NCI-H2227 (cell line): Measurements from ENCODE around the gene YPEL3.

ENCODE experiments used
- DNase-seq: peaks from one replicate; lab custom pipeline; 2025; ENCODE audit not compliant: unreplicated experiment; lab: John Stamatoyannopoulos, UW

Gene YPEL3

GRCh38 chr16:30069611-30070462 is 26.2 kb downstream of the YPEL3 start:
- DNase-seq = peak; percentile 85

DNA sequence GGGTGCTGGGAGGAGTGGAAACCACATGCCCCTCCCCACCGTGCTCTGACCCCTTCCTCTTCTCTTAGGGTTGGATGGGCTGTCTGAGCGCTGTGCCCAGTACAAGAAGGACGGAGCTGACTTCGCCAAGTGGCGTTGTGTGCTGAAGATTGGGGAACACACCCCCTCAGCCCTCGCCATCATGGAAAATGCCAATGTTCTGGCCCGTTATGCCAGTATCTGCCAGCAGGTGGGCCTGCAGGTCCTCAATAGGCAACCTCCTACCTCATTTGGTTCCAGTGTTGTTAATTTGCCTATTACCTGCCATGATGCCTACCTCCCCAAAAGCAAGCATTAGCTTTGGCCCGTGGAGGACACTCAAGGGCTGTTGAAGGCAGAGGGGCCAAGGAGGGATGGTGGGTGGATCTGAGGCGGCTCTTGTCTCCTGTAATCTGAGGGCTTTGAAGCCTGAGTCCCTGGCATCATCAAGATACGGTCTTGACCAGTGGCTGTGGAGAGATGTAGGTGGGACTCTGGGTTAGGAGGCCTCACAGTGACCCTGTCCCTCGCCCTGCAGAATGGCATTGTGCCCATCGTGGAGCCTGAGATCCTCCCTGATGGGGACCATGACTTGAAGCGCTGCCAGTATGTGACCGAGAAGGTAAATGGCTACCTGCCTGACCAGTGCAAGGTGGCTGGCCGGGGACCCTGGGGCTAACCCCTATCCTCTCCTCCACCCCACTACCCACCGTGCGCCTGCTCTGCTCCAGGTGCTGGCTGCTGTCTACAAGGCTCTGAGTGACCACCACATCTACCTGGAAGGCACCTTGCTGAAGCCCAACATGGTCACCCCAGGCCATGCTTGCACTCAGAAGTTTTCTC is 27.0 kb downstream of the YPEL3 start:
- peak; percentile 54 for DNase-seq

DNA sequence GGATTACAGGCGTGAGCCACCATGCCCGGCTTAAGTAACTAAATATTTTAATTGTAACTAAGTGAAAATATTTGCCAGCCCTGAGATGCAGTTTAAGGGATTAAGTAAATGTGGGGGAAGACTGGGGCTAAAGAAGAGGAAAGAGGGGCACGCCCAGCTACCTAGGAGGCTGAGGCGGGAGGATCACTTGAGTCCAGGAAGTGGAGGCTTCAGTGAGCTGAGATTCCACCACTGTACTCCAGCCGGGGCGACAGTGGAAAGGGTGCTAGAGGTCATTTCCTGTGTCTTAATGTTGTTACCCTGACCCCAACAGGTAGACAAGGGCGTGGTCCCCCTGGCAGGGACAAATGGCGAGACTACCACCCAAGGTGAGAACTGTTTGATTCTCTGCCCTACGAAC is 27.7 kb downstream of the YPEL3 start:
- DNase-seq = no peak

DNA sequence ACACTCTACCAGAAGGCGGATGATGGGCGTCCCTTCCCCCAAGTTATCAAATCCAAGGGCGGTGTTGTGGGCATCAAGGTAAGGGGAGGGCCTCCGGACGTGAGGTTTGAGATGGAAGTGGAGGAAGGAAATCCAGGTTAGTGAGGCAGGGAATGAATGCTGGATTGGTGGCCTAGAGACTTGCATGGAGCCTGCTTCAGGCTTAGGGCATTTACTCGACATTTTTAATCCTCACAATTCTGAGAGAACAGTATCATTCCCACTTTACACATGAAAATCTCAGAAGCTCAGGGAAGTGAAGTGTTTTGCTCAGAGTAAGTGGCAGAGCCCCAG is 28.5 kb downstream of the YPEL3 start:
- no peak for DNase-seq

DNA sequence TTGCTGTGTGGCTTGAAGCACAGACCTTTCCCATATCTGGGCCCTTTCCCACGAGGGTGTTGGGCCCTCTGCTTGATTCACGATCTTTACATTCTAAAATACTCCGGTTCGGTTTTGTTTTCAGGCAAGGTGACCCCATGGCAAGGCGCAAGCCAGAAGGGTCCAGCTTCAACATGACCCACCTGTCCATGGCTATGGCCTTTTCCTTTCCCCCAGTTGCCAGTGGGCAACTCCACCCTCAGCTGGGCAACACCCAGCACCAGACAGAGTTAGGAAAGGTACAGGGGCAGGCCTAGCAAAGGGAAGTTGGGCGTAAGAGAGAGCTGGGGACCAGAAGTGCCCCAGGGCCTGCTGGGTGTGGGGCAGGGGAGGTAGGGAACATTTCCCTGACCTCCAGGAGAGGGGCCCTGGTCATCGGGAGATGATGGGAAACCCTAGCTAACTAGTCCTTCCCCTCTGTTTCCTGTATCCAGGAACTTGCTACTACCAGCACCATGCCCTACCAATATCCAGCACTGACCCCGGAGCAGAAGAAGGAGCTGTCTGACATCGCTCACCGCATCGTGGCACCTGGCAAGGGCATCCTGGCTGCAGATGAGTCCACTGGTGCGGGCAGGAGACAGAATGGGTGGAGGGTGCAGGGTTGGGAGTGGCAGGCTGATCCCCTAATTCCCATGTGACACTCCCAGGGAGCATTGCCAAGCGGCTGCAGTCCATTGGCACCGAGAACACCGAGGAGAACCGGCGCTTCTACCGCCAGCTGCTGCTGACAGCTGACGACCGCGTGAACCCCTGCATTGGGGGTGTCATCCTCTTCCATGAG is 29.0 kb downstream of the YPEL3 start:
- no peak for DNase-seq

- peak; percentile 75 for DNase-seq
These were observed 29.9 kb downstream of the YPEL3 start for GRCh38 chr16:30065943-30066760.

DNA sequence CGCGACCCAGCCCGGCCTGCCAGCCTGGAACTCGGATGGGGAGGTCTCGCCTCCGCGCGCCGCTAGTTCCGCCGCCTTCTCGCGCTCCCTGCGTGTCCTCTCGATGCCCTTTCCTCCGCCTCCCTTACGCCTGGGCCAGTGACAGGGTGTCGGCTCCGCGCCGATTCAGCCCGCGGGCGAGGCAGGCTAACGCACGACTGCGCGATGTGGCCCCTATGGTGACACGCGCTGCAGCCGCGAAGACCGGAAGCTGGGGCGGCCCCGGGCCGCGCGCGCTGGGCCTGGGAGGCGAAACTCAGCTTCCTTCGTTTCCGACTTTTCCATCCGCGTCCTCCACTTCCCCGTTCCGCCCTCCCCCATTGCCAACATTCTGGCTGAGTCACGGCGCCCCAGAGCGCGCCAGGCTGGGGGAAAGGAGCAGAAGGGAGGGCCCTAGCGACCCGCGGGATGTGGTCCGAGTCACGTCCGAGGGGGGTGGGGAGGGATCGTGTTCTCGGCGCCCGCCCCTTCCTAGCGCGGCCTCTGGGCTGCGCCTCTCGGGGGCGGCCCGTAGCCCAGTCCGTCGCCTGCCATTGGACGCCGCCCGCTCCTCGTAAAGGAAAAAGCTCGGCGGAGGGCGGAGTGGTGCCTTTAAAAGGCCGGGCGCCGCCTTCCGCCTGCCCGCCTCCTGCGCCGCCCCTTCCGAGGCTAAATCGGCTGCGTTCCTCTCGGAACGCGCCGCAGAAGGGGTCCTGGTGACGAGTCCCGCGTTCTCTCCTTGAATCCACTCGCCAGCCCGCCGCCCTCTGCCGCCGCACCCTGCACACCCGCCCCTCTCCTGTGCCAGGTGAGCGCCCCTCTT is 30.7 kb downstream of the YPEL3 start, which contains the start of gene ALDOA:
Gene ALDOA, plus strand, starts transcription at position 659 of the 841 bp plus-strand sequence. CDS start 1,138 bp downstream, outside the sequence.
- peak; percentile 99 for DNase-seq

GRCh38 chr16:30064729-30065101 is 31.3 kb downstream of the YPEL3 start:
- no peak for DNase-seq

GRCh38 chr16:30063893-30064728 is 31.9 kb downstream of the YPEL3 start:
- DNase-seq = peak; percentile 68

DNA sequence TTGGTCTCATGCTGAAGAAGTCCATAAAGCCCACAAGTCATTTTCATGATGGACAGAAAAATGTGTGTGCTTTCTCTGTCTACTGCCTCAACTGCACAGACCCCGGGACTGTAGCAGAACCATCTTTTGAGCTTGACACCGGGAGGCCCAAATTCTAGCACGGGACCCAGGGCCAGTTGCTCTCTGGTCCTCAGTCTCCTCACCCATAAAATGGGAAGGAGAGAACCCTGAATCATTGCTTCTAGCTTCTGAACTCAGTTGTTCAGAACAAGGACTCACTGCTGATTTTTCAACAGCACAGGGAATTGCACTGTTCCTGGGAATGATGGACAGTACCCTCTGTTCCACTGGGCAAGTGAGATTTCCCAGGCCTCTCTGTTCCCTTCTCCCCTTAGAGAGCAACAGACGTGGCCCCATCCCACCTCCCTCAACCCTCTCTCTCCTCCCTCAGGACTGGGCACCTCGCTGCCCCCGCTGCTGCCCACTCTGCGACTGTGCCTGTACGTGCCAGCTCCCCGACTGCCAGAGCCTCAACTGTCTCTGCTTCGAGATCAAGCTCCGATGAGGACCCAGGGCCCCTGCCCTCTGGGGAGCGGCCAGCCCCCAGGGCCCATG is 32.6 kb downstream of the YPEL3 start:
- DNase-seq = no peak

- DNase-seq = no peak
These were observed 35.0 kb downstream of the YPEL3 start for GRCh38 chr16:30060836-30061554.

DNA sequence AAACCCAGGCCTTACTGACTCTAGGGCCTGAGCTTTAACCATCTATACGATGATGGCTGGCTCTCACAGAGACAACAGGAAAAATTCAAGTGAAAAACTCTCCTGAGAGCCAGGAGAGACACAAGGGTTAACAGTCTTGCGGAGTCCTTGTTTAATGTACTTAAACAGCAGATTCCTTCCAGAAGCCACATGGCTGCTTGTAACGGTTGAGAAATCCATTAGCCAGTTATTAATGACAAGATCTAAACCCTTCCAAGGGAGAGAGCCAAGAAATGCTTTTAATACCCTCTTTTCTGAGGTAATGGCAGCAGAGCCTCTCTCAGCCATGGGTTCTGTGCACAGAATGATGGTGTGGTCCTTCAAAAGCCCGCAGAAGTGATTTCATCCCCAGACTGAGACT is 35.7 kb downstream of the YPEL3 start:
- no peak for DNase-seq

DNA sequence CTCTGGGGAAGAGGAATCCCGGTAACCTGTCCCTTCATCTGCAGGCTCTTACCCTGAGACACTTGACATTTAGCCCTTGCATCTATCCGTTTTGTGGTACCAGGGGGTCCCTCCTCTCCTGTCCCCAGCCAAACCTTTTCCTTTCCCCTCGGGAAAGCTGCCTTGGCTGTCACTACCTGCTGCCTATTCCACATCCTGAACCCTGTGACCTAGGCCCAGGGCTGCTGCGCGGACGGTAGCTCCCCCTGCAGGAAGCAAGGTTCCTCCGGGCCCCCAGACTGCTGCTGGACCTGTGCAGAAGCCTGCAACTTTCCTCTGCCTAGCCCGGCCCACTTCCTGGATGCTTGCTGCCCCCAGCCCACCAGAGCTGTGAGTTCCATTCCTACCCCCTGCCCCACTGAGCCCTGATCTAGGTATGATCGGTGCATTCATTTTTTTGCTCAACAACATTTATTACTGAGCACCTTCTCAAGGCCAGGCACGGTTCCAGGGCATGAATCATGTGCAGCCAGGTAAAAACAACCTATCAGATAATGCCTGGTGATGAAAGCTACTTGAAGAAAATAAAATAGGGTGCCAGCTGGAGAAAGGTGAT is 41.0 kb downstream of the YPEL3 start:
- peak; percentile 55 for DNase-seq

DNA sequence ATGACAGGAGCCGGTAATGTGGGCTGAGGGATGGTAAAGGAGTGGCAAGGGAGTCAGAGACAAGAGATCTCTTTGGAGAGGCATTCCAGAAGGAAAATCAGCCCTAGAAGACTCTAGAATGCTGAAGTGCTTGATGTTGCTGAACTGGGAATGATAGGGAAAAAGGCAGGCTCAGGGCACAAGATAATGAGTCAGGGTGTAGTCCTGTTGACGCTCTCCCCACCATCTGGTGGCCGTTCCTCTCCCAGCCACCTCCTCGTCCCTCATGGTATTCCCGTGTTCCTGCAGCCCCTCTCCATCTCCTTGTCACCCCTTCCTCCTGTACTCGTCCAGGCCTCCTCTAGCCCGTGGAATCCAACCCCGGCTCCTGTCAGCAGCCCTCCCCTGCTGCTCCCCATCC is 41.6 kb downstream of the YPEL3 start:
- DNase-seq = no peak

- DNase-seq = no peak
These were observed 42.5 kb downstream of the YPEL3 start for GRCh38 chr16:30053376-30054015.

DNA sequence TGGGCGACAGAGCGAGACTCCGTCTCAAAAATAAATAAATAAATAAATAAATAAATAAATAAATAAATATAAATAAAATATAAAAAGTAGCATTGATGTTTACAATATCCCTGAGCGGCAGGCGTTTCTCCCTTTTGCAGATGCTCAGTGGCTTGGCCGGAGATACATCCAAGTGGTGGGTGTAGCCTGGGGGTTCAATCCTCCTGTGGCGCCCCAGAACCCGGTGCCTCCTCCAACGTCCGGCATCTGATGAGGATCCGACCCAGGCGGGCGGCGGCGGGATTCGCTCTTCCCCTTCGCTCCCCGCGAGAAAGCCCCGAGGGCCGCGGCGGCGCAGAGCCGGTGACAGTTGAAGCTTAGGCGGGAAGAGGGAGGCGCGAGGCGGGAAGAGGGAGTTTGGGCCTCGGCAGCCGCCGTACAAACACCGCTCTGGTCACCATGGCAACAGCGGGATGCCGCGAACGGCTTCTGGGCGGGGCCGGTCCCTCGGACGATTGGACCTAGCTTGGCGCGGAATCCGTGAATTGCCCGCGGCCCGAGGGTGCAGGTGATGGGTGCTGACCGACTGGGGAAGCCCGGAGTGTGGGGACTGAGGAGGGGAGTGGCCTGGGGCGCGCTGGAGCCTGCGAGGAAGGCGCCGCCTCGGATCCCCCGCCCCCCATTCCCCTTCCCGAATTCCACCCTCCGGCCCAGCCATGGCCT is 43.2 kb downstream of the YPEL3 start:
- peak; percentile 97 for DNase-seq
